Measurements from ENCODE around the gene PRMT1. TPM values are rescaled to one million over a fixed set of nuclear protein-coding genes. Genes with fewer than 3 reads are reported as not detected.

The PRMT1 gene
- total RNA-seq, 4 donors from 2014 or later = 78.5 to 274 (median 217) TPM

GRCh38 chr19:49656456-49657109 lies 20.5 kb upstream of the PRMT1 start:
- DNase-seq = no peak
- intact Hi-C loops (cut with DNase I; ENCODE audit: low total_unique reads) = no loop called here
- TF ChIP-seq CTCF (IDR thresholded peaks at IDR 0.05) = no peak
- TF ChIP-seq POLR2A (IDR thresholded peaks at IDR 0.05) = no peak
- Histone ChIP-seq H3K27me3 (no peaks in the 10 kb centered on the region), H3K36me3 (no peaks in the 10 kb centered on the region), H3K4me3 (no peak overlapping the region), H3K27ac (no peak overlapping the region), H3K4me1 (no peaks in the 10 kb centered on the region), H3K9me3 (no peaks in the 10 kb centered on the region)

- Histone ChIP-seq H3K4me3 (no peak overlapping the region), H3K4me1 (no peaks in the 10 kb centered on the region), H3K9me3 (no peaks in the 10 kb centered on the region), H3K27me3 (no peaks in the 10 kb centered on the region), H3K27ac (no peak overlapping the region), H3K36me3 (no peaks in the 10 kb centered on the region)
- no peak for DNase-seq
- intact Hi-C loops (cut with DNase I; ENCODE audit: low total_unique reads) = no loop called here
- TF ChIP-seq CTCF (IDR thresholded peaks at IDR 0.05) (no peak), POLR2A (IDR thresholded peaks at IDR 0.05) (no peak)
Observed at GRCh38 chr19:49657493-49658138, 19.5 kb upstream of the PRMT1 start.

- no peak for DNase-seq
- no peaks in the 10 kb centered on the region for H3K27me3 ChIP-seq
- no peaks in the 10 kb centered on the region for H3K36me3 ChIP-seq
- no peaks in the 10 kb centered on the region for H3K4me1 ChIP-seq
- no peak overlapping the region for H3K4me3 ChIP-seq
- no peak overlapping the region for H3K27ac ChIP-seq
- intact Hi-C loops (cut with DNase I; ENCODE audit: low total_unique reads) = no loop called here
- H3K9me3 ChIP-seq = no peaks in the 10 kb centered on the region
- TF ChIP-seq CTCF (IDR thresholded peaks at IDR 0.05) = no peak
Observed at GRCh38 chr19:49658139-49658517, 18.9 kb upstream of the PRMT1 start.

- Histone ChIP-seq H3K27me3 (no peaks in the 10 kb centered on the region), H3K36me3 (no peaks in the 10 kb centered on the region), H3K27ac (no peak overlapping the region), H3K4me3 (no peak overlapping the region), H3K4me1 (no peaks in the 10 kb centered on the region), H3K9me3 (no peaks in the 10 kb centered on the region)
- TF ChIP-seq CTCF (IDR thresholded peaks at IDR 0.05) (no peak), POLR2A (IDR thresholded peaks at IDR 0.05) (no peak)
- DNase-seq = no peak
- intact Hi-C loops (cut with DNase I; ENCODE audit: low total_unique reads) = no loop called here
Observed at GRCh38 chr19:49658566-49659442, 18.3 kb upstream of the PRMT1 start.

All from uterus (tissue), 4 donors.